Cerebellar cortex (tissue), 1 donor: Measurements from ENCODE around the gene DIP2C.
"Not testable (repeated sequence)": the region's sequence is repeated elsewhere in the genome, so short reads cannot be mapped to it uniquely, and the experiment has no call there.

ENCODE experiments used
- DNase-seq: peaks from one replicate; pipeline ENCODE4 v3.0.0-alpha.2; 2015; ENCODE audit warnings: low spot score

The DIP2C gene, protein sequence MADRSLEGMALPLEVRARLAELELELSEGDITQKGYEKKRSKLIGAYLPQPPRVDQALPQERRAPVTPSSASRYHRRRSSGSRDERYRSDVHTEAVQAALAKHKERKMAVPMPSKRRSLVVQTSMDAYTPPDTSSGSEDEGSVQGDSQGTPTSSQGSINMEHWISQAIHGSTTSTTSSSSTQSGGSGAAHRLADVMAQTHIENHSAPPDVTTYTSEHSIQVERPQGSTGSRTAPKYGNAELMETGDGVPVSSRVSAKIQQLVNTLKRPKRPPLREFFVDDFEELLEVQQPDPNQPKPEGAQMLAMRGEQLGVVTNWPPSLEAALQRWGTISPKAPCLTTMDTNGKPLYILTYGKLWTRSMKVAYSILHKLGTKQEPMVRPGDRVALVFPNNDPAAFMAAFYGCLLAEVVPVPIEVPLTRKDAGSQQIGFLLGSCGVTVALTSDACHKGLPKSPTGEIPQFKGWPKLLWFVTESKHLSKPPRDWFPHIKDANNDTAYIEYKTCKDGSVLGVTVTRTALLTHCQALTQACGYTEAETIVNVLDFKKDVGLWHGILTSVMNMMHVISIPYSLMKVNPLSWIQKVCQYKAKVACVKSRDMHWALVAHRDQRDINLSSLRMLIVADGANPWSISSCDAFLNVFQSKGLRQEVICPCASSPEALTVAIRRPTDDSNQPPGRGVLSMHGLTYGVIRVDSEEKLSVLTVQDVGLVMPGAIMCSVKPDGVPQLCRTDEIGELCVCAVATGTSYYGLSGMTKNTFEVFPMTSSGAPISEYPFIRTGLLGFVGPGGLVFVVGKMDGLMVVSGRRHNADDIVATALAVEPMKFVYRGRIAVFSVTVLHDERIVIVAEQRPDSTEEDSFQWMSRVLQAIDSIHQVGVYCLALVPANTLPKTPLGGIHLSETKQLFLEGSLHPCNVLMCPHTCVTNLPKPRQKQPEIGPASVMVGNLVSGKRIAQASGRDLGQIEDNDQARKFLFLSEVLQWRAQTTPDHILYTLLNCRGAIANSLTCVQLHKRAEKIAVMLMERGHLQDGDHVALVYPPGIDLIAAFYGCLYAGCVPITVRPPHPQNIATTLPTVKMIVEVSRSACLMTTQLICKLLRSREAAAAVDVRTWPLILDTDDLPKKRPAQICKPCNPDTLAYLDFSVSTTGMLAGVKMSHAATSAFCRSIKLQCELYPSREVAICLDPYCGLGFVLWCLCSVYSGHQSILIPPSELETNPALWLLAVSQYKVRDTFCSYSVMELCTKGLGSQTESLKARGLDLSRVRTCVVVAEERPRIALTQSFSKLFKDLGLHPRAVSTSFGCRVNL (N-terminal part only)

DNA sequence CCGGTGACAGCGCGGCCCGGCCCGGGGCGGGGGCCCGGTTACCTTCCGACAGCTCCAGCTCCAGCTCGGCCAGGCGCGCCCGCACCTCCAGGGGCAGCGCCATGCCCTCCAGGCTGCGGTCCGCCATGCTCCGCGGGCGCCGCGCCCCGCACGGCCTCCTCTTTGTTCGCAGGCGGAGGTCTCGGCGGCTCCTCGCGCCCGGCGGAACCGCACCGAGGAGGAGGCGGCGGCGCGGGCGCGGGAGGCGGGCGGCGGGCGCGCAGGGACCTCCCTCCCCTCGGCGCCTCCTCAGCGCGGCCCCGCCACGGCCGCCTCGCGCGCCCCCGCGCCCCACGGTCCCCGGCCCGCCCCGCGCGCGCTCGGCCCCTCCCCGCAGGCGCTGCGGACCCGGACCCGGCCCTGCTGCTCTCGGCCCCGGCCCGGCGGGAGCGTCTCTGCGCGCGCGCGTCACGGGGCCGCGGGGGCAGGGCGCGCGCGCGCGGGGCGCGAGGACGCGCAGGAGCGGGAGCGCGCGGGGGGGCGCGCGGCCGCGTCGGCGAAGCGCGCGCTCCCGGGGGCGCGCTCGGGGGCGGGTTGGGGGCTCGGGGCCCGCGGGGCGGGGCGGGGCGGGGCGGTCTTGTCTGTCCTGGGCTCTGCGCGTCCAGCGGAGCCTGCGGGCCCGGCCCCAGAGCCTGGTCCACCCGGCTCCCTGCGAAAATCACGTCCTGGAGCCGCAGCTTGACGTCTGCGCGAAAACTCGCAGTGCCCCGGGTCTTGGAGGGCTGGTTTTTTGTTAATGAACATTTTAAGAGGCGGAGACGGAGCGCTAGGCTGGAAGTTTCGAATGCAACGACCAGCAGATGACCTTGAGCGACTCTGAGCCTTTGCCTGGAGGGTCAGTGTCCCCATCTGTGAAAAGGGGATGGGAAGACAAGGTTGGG, at the start of gene DIP2C:
Gene DIP2C, minus strand, starts transcription at position 217 of the 920 bp plus-strand sequence. Its CDS starts 90 bp downstream, at position 127.
- DNase-seq: peak; percentile 50

DNA sequence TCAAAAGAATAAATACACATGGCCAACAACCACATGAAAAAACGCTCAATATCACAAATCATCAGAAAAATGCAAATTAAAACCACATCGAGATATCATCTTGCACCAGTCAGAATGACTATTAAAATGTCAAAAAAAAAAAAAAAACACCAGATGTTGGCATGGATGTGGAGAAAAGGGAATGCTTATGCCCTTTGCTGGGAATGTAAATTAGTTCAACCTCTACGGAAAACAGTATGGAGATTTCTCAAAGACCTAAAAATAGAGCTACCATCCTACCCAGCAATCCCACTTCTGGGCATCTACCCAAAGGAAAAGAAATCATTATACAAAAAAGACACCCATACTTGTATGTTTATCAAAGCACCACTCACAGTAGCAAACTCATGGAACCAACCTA, 45.0 kb upstream of the DIP2C start:
- no peak for DNase-seq

DNA sequence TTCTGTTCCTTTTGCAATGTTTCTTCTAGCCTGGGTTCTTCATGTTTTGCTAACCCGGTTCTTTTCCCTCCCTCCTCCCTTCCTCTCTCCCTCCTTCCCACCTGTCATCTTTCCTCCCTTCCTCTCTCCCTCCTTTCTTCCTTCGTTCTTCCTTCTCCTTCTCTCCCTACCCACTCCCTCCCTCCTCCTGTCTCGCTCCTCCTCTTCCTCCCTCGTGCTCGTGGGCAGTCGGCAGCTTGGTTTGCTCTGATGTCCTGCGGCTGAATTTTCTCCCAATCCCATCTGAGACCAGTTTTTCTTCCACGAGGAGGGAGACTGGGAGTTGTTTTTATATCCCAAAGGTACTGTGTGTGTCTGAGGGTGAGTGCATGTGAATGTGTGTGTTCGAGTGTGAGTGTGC, 43.6 kb upstream of the DIP2C start:
- no peak for DNase-seq

DNA sequence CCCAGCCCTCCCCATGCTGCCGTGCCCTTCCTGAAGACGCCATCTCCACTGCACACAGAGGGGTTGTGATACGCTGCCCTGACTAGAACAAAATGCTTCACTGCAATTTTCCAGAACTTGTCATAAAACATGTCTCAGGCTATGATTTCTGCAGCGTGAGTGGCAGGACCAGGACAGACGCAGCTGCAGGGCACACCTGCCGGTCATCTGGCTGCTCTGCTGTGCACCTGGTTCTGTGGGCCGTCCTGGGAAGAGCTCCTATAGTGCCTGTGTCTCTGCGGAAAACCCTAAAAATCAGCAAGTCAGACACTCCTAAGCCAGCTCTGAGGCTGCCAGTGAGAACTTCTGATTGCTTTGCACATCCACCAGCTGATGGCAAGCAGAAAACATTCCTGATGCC, 39.7 kb upstream of the DIP2C start:
- DNase-seq: no peak

DNA sequence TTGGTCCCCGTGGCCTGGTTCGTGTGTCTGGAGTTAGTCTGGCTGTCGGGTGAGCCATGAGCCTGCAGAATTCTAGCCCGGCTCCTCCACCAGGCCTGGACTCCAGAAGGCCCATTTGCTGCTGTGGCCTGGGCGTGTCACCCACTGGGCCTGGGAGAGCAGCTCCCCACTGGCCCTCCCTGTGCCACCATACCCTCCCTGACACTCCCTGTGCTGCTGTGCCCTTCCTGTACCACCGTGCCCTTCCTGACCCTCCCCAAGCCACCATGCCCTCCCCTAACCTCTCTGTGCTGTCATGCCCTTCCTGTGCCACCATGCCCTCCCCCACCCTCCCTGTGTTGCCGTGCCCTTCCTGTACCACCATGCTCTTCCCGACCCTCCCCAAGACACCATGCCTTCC, 39.1 kb upstream of the DIP2C start:
- DNase-seq: no peak

DNA sequence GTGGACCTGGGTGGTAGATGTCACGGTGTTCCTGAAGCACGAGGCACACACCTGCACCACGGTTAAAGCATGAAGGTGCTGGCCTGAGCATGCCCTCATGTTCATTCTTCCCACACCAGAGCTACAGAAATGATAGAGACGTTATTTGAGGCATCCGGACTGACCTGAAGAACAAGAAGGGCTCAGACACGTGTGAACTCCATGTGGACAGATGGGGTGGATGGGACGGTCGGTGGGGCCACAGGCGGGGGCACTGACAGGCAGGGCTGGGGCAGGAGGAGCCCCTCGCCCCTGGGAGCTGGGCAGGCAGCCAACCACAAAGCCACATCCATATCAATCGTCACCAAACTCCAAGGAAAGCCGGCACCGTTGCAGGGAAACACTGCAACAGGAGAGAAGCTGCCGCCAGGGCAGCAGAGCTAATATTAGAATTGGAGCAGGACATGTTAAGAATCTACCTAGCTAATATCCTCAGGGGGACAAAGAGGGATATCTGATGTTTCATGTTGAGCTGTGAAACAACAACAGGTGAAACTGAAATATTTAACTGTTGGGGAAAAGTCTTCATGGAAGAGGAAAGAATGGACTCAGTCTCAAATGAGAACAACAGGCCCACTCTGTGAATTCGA, 37.8 kb upstream of the DIP2C start:
- DNase-seq: no peak

DNA sequence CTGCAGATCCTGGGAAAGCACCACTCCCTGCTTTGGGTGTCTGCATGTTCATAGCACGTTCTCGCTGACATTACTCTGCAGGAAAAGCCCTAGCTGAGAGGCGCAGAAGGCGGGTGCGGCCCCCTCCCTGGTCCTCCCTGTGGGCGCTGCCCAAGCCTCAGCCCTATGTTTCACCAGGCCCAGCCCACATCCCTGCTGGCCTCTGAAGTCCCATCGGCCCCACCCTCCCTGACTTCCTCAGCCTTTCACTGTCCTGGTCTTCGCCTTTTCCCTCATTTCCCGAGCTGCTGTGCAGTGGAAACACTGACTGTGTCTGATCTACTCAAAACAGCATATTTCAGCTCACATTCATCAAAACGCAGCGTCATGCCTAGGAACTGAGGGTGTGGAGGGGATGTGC, 36.3 kb upstream of the DIP2C start:
- DNase-seq: no peak

DNA sequence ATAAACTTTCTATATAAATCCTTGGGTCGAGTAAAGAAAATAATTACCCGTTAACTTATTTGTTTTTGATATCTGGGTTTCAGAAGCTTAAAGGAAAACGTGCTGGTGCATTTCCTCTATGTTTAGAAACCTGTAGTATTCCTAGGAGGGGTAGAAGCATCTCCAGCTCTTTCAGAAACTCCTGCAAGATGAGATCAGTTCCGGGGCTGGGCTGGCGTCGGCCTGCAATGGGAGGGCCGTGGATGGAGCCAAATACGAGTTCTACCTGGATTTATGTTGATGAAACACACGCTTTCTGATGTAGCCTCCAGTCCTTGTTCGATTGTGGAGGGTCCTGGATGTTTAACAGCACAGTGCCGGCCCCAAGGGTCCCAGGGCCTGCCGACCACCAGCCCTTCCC, 35.8 kb upstream of the DIP2C start:
- no peak for DNase-seq

DNA sequence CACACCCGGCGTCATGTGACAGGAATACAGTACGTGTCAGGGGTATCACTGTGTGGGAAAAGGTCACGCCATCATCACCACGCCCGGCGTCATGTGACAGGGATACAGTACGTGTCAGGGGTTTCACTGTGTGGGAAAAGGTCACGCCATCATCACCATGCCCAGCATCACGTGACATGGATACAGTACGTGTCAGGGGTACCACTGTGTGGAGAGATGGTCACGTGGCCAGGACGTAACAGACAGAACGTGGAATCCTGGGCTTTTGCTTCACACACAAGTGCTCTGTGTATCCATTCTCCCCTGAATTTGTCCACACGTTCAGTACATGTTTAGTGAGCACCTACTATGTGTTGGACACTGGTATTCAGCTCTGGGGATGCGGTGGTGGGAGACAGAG, 34.5 kb upstream of the DIP2C start:
- DNase-seq: no peak

DNA sequence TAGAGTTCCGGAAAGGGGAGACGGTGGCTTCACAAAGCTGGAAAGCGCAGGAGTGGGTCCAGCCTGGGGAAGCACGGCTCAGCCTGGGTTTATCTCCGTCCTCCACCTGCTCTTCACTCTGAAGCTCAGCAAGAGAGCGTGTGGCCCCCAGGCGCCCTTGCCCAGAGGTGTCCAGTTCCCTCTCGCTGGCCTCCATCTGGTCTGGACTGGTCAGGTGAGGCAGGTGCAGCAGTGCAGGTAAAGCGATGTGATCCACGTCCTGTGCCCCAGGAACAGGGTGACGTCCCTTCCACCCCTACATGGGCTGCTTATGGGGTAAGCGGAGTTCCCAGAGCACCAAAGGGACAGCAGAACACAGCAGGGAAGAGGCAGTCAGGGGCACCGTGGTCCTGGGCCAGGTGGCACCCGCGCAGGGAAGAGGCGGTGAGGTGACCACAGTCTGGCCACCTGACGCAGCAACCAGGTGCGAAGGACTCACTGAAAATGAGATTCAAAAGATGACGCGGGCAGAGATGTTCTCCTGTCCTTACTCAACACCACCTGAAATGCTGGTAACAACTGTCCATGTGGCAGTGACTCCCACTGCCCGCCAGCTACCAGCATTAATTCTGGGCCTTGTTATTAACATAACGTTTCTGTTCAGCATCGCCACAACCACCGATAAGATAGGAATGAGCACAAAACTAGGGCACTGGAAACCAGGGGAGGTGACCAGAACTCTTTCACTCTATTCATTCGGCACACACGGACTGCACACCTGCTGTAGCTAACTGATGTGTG, 33.0 kb upstream of the DIP2C start:
- DNase-seq: no peak

DNA sequence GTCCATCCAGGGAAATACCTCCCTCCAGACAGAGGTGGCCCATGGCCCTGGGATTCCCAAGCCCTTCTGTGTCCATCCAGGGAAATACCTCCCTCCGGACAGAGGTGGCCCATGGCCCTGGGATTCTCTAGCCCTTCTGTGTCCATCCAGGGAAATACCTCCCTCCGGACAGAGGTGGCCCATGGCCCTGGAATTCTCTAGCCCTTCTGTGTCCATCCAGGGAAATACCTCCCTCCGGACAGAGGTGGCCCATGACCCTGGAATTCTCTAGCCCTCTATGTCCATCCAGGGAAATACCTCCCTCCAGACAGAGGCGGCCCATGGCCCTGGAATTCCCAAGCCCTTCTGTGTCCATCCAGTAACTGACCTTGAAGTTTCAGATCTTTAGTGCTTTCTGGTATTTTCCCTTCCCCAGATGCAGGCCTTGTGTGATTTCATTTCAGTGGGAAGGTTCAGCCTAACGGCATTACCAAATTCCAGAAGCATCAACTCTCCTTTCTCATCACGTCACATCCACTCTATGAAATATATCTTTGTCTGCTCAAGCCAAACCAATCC, 28.8 kb upstream of the DIP2C start:
- DNase-seq: no peak

DNA sequence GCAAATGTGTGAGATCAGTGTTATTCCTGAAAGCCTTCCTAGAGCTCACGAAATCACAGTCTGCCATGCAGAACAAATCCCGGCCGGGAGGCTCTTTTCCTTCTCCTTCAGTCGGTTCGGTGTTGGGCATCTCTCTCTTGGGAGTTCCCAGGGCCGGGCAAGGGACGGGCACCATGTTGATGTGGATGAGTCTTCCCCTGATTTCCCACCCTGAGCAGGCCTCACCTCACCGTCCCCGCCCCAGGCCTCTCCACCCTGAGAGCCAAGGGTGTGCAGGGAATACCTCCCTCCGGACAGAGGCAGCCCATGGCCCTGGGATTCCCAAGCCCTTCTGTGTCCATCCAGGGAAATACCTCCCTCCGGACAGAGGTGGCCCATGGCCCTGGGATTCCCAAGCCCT, 28.0 kb upstream of the DIP2C start:
- no peak for DNase-seq

DNA sequence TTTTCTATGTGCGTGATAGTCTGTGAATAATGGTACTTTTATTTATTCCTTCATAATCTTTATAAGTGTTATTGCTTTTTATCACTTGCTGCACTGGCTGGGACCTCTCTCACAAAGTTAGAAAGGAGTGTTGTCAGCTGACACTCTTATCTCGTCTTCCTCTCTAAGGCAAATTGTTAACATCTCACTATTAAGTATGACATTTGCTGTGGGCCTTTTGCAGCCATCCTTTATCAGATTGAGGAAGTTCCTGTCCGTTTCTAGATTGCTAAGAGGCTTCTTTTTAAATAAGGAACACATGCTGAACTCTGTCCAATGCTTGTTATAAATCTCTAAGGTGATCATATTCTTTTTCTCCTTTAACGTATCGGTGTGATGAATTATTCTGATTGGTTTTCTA, 27.4 kb upstream of the DIP2C start:
- no peak for DNase-seq

DNA sequence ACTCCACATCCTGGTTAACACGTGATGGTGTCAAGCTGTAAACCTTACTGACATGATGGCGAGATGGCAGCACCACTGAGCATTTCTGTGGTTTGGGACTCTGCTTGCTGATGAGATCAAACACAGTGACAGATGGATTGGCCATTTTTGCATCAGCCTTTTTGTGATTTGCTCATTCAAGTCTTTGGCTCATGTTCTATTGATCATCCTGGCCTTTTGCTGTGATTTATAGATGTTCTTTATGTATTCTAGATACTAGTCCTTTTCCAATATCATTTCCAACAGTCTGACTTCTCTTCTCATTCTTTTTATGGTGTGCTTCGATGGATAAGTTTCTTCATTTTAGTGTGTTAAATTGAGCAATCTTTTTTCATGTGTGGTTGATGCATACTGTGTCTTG, 24.7 kb upstream of the DIP2C start:
- no peak for DNase-seq

DNA sequence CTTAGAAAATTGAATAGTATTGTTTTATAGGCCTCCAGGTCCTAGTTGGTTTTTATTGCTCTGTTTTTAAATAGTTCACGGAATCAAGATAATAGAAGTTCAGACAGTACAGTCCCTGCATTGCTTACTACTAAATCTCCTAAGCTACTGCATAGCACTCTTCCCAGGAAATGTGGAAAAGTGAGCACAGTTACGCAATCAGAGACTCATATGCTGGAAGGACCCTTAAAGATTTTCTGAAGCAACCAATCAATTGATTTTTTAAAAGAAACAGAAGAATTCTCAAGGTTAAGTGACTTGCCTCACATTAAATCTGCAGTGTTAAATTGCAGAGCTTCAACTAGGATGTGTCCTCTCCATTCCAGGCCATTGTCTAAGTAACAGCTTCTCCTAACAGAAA, 23.1 kb upstream of the DIP2C start:
- no peak for DNase-seq

DNA sequence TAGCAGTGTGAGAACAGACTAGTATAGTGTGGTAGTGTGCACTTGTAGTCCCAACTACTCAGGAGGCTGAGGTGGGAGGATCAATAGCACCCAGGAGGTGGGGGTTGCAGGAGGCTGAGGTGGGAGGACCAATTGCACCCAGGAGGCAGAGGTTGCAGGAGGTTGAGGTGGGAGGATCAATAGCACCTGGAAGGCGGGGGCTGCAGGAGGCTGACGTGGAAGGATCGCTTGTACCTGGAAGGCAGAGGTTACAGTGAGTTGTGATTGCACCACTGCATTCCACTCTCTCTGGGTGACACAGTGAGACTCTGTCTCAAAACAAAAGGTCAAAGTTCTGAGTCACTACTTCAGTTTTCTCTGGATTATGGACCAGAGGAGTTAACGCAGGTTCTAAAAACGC, 22.6 kb upstream of the DIP2C start:
- no peak for DNase-seq

DNA sequence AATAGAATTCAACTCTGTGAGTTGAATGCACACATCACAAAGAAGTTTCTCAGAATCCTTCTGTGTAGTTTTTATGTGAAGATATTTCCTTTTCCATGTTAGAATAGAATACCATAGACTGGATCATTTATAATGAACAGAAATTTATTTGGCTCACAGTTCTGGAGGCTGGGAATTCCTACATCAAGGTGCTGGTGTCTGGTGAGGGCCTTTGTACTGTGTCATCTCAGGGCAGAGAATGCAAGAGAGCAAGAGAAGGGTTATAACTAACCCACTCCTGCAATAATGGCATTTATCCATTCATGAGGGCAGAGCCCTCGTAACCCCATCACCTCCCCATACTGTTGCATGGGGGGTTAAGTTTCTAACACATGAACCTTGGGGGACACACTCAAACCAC, 18.4 kb upstream of the DIP2C start:
- DNase-seq: no peak

DNA sequence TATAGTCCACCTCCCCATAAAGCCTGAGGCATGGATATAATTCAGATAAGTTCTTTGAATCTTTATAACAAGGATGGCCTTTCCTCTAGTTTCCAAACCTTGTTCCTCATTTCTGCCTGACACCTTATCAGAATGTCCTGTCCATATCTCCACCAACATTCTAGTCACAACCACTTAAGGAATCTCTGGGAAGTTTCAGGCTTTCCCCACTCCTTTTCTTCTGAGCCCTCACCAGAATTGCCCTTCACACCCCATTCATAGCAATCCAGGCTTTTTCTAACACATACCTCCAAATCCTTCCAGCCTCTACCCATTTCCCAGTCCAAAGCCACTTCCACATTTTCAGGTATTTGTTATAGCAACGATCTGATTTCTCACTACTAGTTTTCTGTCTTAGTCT, 18.0 kb upstream of the DIP2C start:
- no peak for DNase-seq

DNA sequence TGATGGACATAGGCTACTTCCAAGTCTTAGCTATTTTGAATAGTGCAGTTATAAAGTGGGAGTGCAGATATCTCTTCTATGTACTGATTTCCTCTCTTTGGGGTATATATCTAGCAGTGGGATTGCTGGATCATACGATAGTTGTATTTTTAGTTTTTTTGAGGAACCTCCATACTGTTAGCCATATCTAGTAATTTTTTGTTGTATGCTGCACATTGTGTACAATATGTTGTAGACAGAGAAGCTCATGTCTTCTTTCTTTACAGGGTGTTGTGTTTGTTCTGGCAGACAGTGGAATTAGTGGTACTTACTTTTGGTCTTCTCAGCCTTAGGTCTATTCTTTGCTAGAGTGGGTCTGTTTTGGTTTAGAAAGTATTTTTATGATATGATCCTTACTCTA, 13.7 kb upstream of the DIP2C start:
- no peak for DNase-seq

DNA sequence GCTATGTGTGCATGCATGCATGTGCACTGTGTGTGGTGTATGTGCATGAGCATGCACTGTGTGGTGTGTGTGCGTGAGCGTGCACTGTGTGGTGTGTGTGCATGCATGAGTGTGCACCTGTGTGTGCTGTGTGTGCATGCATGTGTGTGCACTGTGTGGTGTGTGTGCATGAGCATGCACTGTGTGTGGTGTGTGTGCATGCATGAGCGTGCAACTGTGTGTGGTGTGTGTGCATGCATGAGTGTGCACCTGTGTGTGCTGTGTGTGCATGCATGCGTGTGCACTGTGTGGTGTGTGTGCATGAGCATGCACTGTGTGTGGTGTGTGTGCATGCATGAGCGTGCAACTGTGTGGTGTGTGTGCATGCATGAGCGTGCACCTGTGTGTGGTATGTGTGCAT, 10.7 kb upstream of the DIP2C start:
- not testable (repeated sequence) for DNase-seq
